Fibroblast of lung (primary cell): Measurements from ENCODE around the gene GRHL3. TPM values are rescaled to one million over a fixed set of nuclear protein-coding genes. Genes with fewer than 3 reads are reported as not detected.

Experiments
- DNase-seq, 2 donors: peaks; one replicate each; pipeline versions ENCODE4 v3.0.0 to v3.0.0-alpha.2; 2010; ENCODE audit warnings: low read depth in 2 of 2
- H2AFZ ChIP-seq: 2 replicates; pipeline ENCODE4 v1.5.1; 2012; ENCODE audit warnings: low read length, control low read depth, inconsistent platforms
- H3K27ac ChIP-seq: 2 replicates; pipeline ENCODE4 v1.5.1; 2011; ENCODE audit warnings: low read length, control low read depth; ENCODE audit not compliant: insufficient read depth
- H3K27me3 ChIP-seq: 2 replicates; pipeline ENCODE4 v1.5.1; 2011; ENCODE audit warnings: mild to moderate bottlenecking, low read length; ENCODE audit not compliant: control insufficient read depth, insufficient read depth
- H3K36me3 ChIP-seq: 2 replicates; pipeline ENCODE4 v1.5.1; 2011; ENCODE audit warnings: low read length; ENCODE audit not compliant: control insufficient read depth, insufficient read depth
- H3K4me1 ChIP-seq: 2 replicates; pipeline ENCODE4 v1.5.1; 2011; ENCODE audit warnings: low read length; ENCODE audit not compliant: control insufficient read depth, insufficient read depth; ENCODE audit errors: extremely low read depth
- H3K4me2 ChIP-seq: 2 replicates; pipeline ENCODE4 v1.5.1; 2011; ENCODE audit warnings: low read length, control low read depth; ENCODE audit not compliant: insufficient read depth; ENCODE audit errors: extremely low read depth
- H3K4me3 ChIP-seq, 4 experiments: fragments of 200-600 bp in 1 of 4; sonication (generic) in 1 of 4; replicated peaks in 1 of 4; 2 replicates each; pipeline ENCODE4 v1.5.1; 2011 to 2016; ENCODE audit warnings: low read length in 4 of 4, low read depth in 3 of 4, mild to moderate bottlenecking in 3 of 4, control low read depth in 2 of 4, inconsistent platforms in 1 of 4, mixed read lengths in 1 of 4; ENCODE audit not compliant: insufficient read depth in 1 of 4; ENCODE audit errors: control extremely low read depth in 1 of 4
- H3K79me2 ChIP-seq: 2 replicates; pipeline ENCODE4 v1.5.1; 2012; ENCODE audit warnings: mild to moderate bottlenecking, low read length, inconsistent platforms; ENCODE audit not compliant: control insufficient read depth, insufficient read depth
- H3K9ac ChIP-seq: 2 replicates; pipeline ENCODE4 v1.5.1; 2011; ENCODE audit warnings: mild to moderate bottlenecking, low read length, control low read depth; ENCODE audit not compliant: insufficient read depth
- H3K9me3 ChIP-seq: 2 replicates; pipeline ENCODE4 v1.5.1; 2012; ENCODE audit warnings: low read depth, low read length; ENCODE audit not compliant: control insufficient read depth, insufficient read depth
- H4K20me1 ChIP-seq: 2 replicates; pipeline ENCODE4 v1.5.1; 2011; ENCODE audit warnings: low read length; ENCODE audit not compliant: control insufficient read depth, insufficient read depth; ENCODE audit errors: extremely low read depth
- CTCF ChIP-seq, 2 donors: IDR thresholded peaks in 1 of 2; conservative IDR thresholded peaks in 1 of 2; 1 replicate in 1 of 2; 2 replicates in 1 of 2; pipeline ENCODE4 v1.5.1; 2011 to 2012; ENCODE audit warnings: low read length in 2 of 2, control low read depth in 1 of 2, inconsistent platforms in 1 of 2, low read depth in 1 of 2, mild to moderate bottlenecking in 1 of 2
- EZH2 ChIP-seq: IDR thresholded peaks from 2 replicates; pipeline ENCODE4 v1.5.1; 2012; ENCODE audit warnings: low read length, control low read depth, mild to moderate bottlenecking; ENCODE audit errors: missing control alignments
- polyA plus RNA-seq, 2 donors: library from polyadenylated mRNA; depleted of rRNA in 1 of 2; stranded (reverse) in 1 of 2; unstranded in 1 of 2; fragments of >200 nt; gene quantifications; 2 replicates each; pipeline ENCODE4 v1.2.1, GENCODE V29; 2011 to 2012; ENCODE audit warnings: missing spikeins in 1 of 2
- total RNA-seq: library from RNA; depleted of rRNA; stranded (reverse); fragments of >200 nt; gene quantifications from 2 replicates; pipeline ENCODE4 v1.2.1, GENCODE V29; 2014

GRHL3 gene
- total and polyA plus RNA-seq, 2 donors (not counting 1 experiment from before 2014, with no cell fraction given): 0.03 TPM; not detected in 1

GRCh38 chr1:24363994-24364393 is 44.8 kb downstream of the GRHL3 start:
- peaks cover 16% of the 10 kb centered on the region for H3K4me1 ChIP-seq

GRCh38 chr1:24364605-24364974 is 45.4 kb downstream of the GRHL3 start:
- Histone ChIP-seq H3K9me3 (no peaks in the 10 kb centered on the region), H4K20me1 (no peaks in the 10 kb centered on the region), H3K27me3 (no peaks in the 10 kb centered on the region), H3K27ac (no peak overlapping the region), H3K4me2 (peak overlapping the region; percentile 36), H3K79me2 (no peaks in the 10 kb centered on the region), H3K36me3 (no peaks in the 10 kb centered on the region), H3K4me3 (no peak overlapping the region), H3K9ac (no peak overlapping the region), H3K4me1 (peaks cover 16% of the 10 kb centered on the region), H2AFZ (no peak overlapping the region)
- peak; percentile 10 to 50 for DNase-seq
- TF ChIP-seq EZH2 (no peak), CTCF (conservative IDR thresholded peaks at IDR 0.05 in 1 of 2, IDR thresholded peaks at IDR 0.05 in 1 of 2; ENCODE audit: low read depth in 1 of 2, low read length in 2 of 2) (no peak)

More at GRCh38 chr1:24363994-24364393, 44.8 kb downstream of the GRHL3 start:
- Histone ChIP-seq H3K9ac (no peak overlapping the region), H2AFZ (no peak overlapping the region), H3K36me3 (no peaks in the 10 kb centered on the region), H3K9me3 (no peaks in the 10 kb centered on the region), H4K20me1 (no peaks in the 10 kb centered on the region), H3K27me3 (no peaks in the 10 kb centered on the region), H3K27ac (no peak overlapping the region), H3K79me2 (no peaks in the 10 kb centered on the region), H3K4me3 (no peak overlapping the region), H3K4me2 (no peak overlapping the region)
- DNase-seq: no peak
- no peak for TF ChIP-seq CTCF (conservative IDR thresholded peaks at IDR 0.05 in 1 of 2, IDR thresholded peaks at IDR 0.05 in 1 of 2; ENCODE audit: low read depth in 1 of 2, low read length in 2 of 2)
- TF ChIP-seq EZH2: no peak

GRCh38 chr1:24364975-24365678 is 46.0 kb downstream of the GRHL3 start:
- DNase-seq: peak; percentile 93
- H3K4me2 ChIP-seq: peak overlapping the region; percentile 63
- H3K9ac ChIP-seq: no peak overlapping the region
- H2AFZ ChIP-seq: no peak overlapping the region
- H4K20me1 ChIP-seq: no peaks in the 10 kb centered on the region
- no peak overlapping the region for H3K4me3 ChIP-seq
- peak overlapping the region; percentile 8 for H3K27ac ChIP-seq
- H3K36me3 ChIP-seq: no peaks in the 10 kb centered on the region
- no peaks in the 10 kb centered on the region for H3K79me2 ChIP-seq
- no peaks in the 10 kb centered on the region for H3K9me3 ChIP-seq
- H3K4me1 ChIP-seq: peaks cover 16% of the 10 kb centered on the region
- H3K27me3 ChIP-seq: no peaks in the 10 kb centered on the region
- TF ChIP-seq EZH2 (no peak), CTCF (conservative IDR thresholded peaks at IDR 0.05 in 1 of 2, IDR thresholded peaks at IDR 0.05 in 1 of 2; ENCODE audit: low read depth in 1 of 2, low read length in 2 of 2) (no peak)
